NCI-H446 treated with DMSO at 0.1 percent for 48 hours (cell line): ENCODE measurements around the gene ISM1.

Experiments used
- DNase-seq: peaks from one replicate; lab custom pipeline; 2025; lab: John Stamatoyannopoulos, UW

ISM1 gene

DNA sequence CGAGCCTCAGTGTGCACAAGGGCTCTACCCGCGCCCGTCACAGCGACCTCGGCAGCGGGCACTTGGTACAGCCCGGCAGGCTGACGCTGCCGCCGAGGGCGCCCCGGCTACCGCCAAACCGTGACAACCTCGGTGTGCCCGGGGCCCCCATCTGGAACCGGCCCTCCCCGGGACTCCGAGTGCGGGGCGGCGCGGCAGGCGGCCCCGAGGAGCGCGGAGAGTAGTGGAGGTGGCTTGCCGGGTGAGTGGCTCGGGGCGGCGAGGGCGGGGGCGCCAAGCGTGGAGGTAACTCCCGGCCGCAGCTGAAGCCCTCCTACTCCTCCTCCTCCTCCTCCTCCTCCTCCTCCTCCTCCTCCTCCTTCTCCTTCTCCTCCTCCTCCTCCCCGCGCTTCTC, at the start of gene ISM1:
ISM1 (plus strand) TSS at position 371 of the 394 bp plus-strand sequence. CDS start 503 bp downstream, outside the sequence.
- DNase-seq: no peak

DNA sequence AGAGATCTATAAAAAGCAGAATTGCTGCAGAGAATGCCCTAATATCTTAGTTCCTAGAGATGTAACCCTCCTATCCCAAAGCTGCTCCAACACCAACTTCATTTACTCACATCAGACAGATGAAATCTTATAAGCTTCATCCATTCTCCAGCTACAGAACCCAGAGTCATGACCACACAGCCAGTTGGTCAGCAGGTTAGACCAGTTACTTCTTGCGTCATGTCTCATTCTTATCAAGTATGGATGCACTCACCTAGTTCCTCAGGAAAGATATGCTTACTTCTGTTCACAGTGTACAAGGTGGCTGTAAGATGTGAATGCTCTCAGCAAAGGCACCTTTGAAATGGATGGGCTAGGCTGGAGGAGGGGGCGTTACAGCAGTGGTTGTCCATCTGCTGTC, 47.9 kb upstream of the ISM1 start:
- DNase-seq: no peak

DNA sequence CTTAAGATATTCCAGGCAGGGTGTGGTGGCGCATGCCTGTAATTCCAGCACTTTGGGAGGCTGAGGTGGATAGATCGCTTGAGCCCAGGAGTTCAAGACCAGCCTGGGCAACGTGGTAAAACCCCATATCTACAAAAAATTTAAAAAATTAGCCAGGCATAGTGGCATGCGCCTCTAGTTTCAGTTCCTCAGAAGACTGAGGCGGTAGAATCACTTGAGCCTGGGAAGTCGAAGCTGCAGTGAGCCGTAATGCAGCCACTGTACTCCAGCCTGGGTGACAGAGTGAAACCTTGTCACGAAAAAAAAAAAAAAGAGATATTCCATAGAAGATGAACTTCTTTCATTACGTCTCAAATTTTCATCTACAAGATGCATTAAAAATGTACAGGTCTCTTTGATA, 46.7 kb upstream of the ISM1 start:
- no peak for DNase-seq

- no peak for DNase-seq
These were observed 39.8 kb upstream of the ISM1 start for GRCh38 chr20:13180986-13181889.

- DNase-seq: no peak
These were observed 38.1 kb upstream of the ISM1 start for GRCh38 chr20:13183005-13183404.

DNA sequence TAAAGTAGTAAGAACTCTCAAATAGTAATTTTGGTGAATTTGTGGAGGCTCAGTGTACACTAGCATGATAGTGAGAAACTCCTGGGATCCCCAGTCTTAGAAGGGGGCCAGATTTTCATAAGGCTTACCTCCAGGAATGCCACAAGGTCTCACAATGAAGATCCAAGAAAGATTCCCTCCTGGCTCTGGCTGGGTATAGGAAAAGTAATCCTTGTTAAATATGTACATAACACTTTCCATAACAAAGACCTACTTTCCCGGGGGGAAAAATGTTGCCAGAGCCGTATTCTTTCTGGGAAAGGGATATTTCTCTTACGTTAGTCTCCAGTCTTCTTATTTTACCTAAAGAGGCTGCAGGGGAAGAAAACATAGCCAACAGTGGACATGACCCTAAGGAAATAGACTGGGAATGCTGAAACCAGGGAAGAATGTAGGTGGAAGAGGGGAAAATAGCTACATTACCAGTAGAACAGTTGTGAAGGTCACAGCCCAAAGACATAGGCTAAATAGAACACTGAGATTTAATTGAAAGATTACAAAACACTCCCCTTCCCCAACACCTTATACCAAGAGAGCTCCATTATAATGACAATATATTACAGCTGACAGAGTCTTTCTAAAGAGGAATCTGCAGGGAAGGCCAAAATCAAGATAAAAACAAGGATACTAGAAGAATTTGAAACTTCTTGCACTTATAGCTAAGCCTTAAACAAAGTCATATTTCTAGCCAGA, 34.9 kb upstream of the ISM1 start:
- no peak for DNase-seq

DNA sequence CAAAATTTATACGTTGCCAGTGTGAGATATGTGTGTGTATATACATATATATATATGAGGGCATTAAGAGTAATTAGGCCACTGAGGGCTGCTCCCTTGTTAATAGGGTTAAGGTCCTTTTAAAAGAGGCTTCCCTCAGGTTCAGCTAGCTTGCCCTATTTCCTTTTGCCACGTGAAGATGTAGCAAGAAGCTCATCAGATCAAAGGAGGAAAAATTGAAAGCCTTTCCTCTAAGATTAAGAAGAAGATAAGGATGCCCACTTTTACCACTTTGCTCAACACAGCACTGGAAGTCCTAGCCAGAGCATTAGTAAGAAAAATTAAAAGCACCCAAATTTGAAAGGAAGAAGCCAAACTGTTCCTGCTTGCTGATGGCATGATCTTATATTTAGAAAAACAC, 33.2 kb upstream of the ISM1 start:
- DNase-seq: no peak

DNA sequence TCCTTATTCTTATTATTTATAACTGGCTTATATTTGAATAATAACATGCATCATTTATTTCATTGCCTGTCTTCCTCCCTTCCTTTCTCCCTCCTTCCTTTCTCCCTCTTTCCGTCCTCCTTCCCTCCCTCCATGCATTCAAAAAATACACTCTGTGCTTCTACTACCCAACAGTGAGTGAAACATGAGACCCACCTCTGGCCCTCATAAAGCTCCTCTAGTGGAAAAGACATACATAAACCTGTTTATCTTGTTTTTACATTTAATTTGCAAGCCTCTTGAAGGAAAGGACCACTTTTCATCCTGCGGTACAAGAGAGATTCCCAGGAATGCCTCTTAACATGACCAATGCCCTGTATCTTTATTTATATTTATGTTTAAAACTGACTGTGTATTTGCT, 21.8 kb upstream of the ISM1 start:
- no peak for DNase-seq

DNA sequence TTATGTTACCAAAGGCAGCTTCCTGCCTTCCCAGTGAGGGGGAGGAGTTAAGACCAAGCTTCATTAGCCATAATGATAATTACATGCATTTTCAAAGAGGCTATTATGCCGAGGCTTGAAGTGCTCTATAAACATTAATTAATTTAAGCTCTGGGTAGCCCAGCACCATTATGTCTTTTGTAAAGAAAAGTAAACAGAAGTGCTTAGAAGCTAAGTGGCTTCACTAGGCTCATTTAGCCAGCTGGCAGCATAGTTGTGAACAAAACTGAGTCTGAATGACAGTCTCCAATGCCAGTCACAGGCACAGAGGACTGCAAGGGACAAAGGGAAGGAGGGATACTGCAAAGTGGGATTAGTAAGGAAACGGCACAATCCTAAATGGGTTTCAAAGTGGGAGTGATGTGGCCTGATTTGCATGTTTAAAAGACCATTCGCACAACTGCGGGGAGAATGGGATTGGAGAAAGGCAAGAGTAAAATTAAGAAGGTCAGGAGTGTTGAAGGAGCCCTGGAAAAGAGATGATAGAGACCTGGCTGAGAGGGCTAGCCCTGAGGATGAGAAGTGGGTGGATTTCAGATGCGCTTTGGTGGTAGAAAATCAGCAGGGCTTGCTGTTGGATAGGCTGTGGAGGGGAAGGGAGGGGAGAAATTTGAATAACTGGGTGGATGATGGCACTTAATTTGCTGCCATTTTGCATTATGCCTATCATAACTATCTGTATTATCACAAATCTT, 20.1 kb upstream of the ISM1 start:
- DNase-seq: no peak

DNA sequence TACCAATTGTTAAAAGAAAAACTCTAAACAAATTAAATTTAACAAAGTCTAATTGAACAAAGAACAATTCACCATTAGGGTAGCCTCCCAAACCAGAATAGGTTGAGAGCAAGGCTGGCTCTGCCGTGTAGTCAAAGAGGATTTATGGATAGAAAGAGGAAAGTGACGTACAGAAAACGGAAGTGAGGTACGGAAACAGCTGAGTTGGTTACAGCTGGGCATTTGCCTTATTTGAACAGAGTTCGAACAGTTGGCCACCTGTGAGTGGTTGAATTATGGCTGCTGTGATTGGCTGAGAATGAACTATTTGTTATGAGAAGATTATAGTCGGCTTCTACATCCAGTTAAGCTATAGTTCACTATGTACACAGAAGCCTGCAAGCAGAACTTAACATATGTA, 18.5 kb upstream of the ISM1 start:
- no peak for DNase-seq

DNA sequence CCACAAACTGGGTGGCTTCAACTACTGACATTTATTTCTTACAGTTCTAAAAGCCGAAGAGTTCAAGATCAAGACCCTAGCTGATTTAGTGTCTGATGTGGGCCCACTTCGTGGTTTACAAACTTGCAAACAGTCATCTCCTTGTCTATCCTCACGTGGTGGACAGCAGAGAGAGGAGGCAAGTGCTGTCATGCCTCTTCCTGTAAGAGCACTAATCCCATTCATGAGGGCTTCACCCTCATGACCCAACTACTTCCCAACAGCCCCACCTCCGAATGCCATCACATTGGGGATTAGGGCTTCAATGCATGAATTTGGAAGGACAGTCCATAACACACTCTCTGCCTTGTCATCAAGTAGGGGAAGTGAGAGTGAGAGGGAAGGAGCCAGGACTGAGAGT, 15.6 kb upstream of the ISM1 start:
- no peak for DNase-seq

DNA sequence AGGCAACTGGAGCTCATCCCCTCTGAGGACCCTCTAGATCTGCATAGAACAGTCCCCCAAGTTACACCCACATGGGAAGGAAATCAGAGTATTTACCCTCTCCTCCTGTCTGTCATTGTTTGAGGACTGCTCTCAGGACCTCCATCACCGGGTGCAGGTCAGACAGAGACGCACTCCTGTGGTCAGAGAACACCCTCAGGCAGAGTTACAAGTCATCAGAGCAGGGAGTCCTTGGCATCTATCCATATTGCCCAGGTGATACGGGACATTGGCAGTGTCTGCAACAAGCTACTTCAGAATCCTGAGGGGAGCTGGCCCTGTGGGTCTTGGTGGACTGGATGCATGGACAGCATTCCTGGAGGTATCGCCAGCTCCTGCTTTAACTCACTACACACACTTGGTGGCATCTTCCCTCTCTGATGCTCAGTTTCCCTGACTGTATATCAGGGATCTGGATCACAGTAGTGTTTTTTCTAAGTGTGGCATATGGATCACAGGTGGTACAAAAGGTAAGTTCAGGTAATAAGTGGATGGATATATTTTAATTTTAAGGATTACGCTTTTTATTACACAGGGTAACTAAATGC, 15.1 kb upstream of the ISM1 start:
- no peak for DNase-seq

DNA sequence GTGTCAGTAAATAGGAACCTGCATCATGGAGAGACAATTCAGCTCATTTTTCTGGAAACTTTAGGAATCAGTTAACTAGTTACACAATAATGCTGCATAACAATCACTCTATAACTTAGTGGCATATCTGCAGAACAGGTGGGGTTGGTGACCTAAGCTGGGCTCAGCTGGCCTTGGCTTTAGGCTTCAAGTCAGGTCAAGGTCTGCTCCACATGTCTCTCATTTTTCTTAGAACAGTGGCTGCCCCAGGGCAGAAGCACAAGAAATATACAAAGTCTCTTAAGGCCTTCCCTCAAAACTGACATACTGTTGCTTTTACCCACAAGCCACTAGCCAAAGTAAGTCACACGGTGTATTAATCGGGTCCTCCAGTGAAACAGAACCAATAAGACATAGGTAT, 14.1 kb upstream of the ISM1 start:
- no peak for DNase-seq

GRCh38 chr20:13211956-13212618, 9.0 kb upstream of the ISM1 start:
- DNase-seq: no peak

DNA sequence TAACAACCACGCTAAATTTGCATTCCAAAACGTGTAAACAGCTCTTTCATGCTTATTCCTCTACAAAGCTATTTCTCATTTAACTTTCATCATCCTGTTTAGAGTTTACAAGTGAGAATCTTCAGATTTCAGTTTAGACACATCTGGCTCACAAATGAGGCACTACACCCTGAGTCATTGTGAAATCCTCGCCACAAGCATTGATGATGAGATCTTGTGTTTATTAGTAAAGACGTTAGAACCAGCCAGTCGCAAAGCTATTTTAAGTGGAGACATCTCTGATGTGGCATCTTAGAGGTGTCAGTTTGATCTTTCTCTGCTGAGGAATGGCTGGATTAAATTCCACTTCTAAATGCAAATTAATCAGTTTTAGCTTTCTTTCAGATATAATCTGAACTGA, 8.3 kb upstream of the ISM1 start:
- DNase-seq: no peak

DNA sequence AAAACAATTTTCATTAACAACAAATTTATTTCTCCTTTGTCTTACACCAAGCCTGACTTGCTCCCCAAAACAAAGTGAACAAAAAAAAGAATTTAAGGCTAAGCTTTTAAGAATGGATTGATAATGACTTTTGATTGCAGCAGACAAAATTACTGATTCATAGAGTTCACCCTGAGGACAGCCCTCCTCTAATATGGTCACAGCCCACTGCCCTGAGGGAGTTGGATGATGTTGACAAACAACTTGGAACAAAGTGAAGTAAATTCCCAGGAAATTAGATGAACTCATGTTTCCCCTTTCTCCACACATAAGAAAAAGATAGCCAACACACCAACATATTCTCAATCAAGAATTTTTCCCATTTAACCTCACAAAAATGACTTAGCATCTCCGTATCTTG, 7.7 kb upstream of the ISM1 start:
- DNase-seq: no peak

DNA sequence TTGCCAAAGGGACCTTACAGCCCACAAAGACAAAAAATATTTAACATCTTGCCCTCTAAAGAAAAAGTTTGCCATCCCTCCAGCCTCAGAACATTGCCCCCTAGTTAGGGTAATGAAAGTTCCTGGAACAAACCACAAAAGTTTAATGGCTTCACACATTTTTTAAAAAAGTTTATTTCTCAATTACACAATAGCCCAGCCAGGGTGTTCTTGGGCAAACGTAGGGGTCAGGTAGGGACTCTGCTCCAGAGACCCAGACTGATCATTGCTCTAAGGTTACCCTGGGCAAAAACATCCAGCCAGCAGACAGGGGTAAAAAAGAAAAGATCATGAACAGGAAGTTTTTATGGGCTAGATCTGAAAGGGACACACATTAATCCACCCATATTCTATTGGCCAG, 4.5 kb upstream of the ISM1 start:
- no peak for DNase-seq

DNA sequence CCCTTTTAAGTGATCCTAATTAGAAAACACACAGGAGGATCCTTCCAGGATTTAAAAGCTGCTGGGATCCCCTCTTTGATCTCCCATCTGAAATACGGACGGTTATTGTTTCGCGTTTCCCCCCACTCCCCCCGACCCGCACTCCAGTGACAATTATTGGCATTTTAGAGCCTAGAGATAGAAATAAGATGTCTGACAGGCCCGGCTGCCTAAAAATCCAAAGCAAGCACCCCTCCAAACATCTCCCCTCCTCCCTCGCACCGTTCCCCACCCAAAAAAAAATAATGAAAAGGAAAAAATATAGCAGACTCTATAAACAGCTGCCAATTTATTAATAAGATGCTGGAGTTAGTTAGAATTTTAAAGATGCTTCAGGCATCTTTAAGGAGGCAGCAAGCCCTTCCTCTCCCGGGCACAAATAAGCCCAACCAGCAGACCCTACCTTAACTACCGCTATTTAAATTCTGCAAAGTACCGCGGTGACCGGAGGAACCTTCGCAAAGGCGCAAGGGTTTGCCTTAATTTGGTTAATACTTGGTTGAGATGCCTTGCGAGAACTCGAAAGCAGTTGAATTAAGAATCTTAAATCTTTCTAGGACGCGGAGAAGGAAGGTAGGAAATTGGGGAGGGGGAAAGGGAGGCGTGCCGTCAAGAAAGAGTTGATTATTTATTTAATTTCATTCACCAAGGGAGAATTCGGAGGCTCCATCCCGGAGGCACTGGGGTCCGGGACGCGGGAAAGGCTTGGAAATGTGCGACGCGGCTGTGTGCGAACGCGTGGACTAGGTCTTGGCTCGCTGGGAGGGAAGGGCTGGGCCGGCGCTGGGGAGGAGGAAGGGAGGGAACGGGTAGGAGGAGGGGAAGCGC, 1.5 kb upstream of the ISM1 start:
- no peak for DNase-seq

- DNase-seq: no peak
These were observed 725 bp upstream of the ISM1 start for GRCh38 chr20:13220194-13220903.

DNA sequence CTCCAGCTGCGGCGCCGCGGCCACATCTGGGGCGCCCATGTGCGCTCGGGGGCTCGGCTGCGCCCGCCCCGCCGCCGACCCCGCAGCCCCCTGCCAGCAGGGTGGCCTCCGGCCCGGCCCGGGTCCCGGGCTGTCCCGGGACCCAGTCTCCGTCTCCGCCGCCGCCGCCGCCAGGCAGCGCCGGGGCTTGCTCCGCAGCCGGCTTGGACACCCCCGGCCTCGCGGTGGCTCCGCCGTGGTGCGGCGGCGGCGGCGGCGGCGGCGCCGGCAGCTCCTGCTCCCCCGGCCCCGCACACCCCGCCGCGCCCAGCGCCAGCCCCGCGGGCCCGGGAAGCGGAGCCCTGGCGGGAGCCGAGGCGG, 219 bp downstream of the ISM1 start:
- DNase-seq: no peak
